Vagina (tissue), 2 donors: ENCODE measurements around the gene SIAH3. TPM values are rescaled to one million over a fixed set of nuclear protein-coding genes. Genes with fewer than 3 reads are reported as not detected.

Experiments
- DNase-seq, 2 donors: peaks; one replicate each; pipeline ENCODE4 v3.0.0-alpha.2; 2017; ENCODE audit errors: extremely low spot score in 2 of 2
- H3K27ac ChIP-seq: fragments of 200-600 bp; sonication (generic); one replicate; pipeline ENCODE4 v1.5.1; 2019
- H3K27me3 ChIP-seq: fragments of 200-600 bp; sonication (generic); one replicate; pipeline ENCODE4 v1.5.1; 2019
- H3K36me3 ChIP-seq, 2 donors: fragments of 200-600 bp; sonication (generic); one replicate each; pipeline ENCODE4 v1.5.1; 2017 to 2019
- H3K4me1 ChIP-seq: fragments of 200-600 bp; sonication (generic); one replicate; pipeline ENCODE4 v1.5.1; 2019
- H3K4me3 ChIP-seq, 2 donors: fragments of 200-600 bp; sonication (generic); 1 replicate in 1 of 2; 2 replicates in 1 of 2; pipeline ENCODE4 v1.5.1; 2016 to 2019
- H3K9me3 ChIP-seq: fragments of 200-600 bp; sonication (generic); one replicate; pipeline ENCODE4 v1.5.1; 2019
- CTCF ChIP-seq, 3 experiments: fragments of 450-650 bp in 2 of 3; fragments of 200-600 bp in 1 of 3; sonication (generic) in 1 of 3; IDR thresholded peaks; one replicate each; pipeline ENCODE4 v1.5.1; 2017 to 2019; ENCODE audit warnings: antibody characterized with exemption in 3 of 3, mild to moderate bottlenecking in 2 of 3, moderate library complexity in 2 of 3
- POLR2A ChIP-seq, 2 donors: fragments of 450-650 bp; IDR thresholded peaks; one replicate each; pipeline ENCODE4 v1.6.1; 2017; ENCODE audit warnings: antibody characterized with exemption in 2 of 2, mild to moderate bottlenecking in 2 of 2, moderate library complexity in 2 of 2
- POLR2AphosphoS5 ChIP-seq, 2 donors: sonication (generic); formaldehyde crosslinking; IDR thresholded peaks; one replicate each; pipeline ENCODE4 v1.9.0; 2017; ENCODE audit warnings: antibody characterized with exemption in 2 of 2, mild to moderate bottlenecking in 2 of 2, low read depth in 1 of 2; ENCODE audit not compliant: insufficient read depth in 1 of 2
- intact Hi-C: fragments of 100-400 bp; cut with DNase I; formaldehyde crosslinking; loops from one replicate; pipeline ENCODE4 v1.15.1; 2023
- total RNA-seq: library from RNA; depleted of rRNA; stranded (reverse); fragments of >200 nt; gene quantifications from one replicate; pipeline ENCODE4 v1.2.3, GENCODE V29; 2016

SIAH3 gene
- total RNA-seq, 1 donor from 2014 or later = not detected

GRCh38 chr13:45786293-45786920, 65.1 kb downstream of the SIAH3 start:
- no peaks in the 10 kb centered on the region for H3K27me3 ChIP-seq
- no peak for TF ChIP-seq POLR2AphosphoS5 (IDR thresholded peaks at IDR 0.05; ENCODE audit: insufficient read depth in 1 of 2, low read depth in 1 of 2)
- no peak for TF ChIP-seq CTCF (IDR thresholded peaks at IDR 0.05)
- no peak for TF ChIP-seq POLR2A (IDR thresholded peaks at IDR 0.05)
- H3K36me3 ChIP-seq = no peaks in the 10 kb centered on the region
- H3K27ac ChIP-seq = no peak overlapping the region
- H3K4me3 ChIP-seq = no peak overlapping the region
- H3K4me1 ChIP-seq = peaks cover 8% of the 10 kb centered on the region
- no peaks in the 10 kb centered on the region for H3K9me3 ChIP-seq
- intact Hi-C loops = no loop called here
- peak in 1 of 2 donors; percentile 37 for DNase-seq

DNA sequence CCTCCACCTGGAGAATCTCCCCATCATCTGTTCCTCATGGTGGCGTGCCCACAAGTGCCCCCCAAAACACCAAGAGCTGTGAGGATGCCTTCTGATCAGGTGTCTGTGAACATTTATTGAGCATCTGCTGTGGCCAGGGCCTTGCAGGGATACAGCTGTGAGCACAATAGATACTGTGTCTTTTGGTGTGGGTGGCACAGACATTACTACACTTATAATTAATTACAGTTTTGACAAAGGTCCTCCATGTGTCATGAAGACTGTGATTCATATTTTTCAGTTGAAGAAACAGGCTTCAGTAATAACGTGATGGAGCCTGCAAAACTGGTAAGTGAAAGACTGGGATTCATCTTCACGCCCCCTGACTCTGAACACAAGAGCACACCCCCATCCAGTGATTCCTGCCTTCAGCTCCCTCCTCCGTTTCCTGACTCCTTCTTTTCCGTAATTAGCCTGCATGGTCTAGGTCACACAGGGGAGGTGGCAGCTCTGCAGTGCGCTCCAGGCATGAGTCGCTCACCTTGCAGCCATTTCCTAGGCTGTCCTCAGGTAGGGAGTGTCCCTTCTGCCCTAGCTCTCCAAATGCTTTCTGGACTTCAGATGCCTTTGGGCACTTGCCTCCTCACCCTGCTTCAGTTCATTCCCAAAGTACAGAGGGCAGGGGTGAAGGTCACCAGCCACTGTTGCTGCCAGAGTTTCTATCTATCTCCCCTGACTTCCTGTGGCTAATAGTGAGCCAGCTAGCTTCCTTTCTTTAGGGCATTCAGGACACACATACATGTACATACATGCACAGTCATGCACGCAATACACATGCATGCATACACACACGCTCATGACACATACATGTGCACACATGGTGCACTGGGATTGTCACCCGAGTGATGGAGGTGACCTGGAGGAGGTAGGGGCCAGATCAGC, 66.5 kb downstream of the SIAH3 start:
- intact Hi-C loops = no loop called here
- peak; percentile 55 to 69 for DNase-seq
- H3K4me1 ChIP-seq = peaks cover 8% of the 10 kb centered on the region
- TF ChIP-seq POLR2A (IDR thresholded peaks at IDR 0.05) (no peak), CTCF (IDR thresholded peaks at IDR 0.05) (no peak), POLR2AphosphoS5 (IDR thresholded peaks at IDR 0.05; ENCODE audit: insufficient read depth in 1 of 2, low read depth in 1 of 2) (no peak)
- H3K4me3 ChIP-seq = no peak overlapping the region
- H3K27ac ChIP-seq = no peak overlapping the region
- H3K36me3 ChIP-seq = no peaks in the 10 kb centered on the region
- H3K27me3 ChIP-seq = no peaks in the 10 kb centered on the region
- no peaks in the 10 kb centered on the region for H3K9me3 ChIP-seq

GRCh38 chr13:45783346-45784043, 68.1 kb downstream of the SIAH3 start:
- no peaks in the 10 kb centered on the region for H3K9me3 ChIP-seq

DNA sequence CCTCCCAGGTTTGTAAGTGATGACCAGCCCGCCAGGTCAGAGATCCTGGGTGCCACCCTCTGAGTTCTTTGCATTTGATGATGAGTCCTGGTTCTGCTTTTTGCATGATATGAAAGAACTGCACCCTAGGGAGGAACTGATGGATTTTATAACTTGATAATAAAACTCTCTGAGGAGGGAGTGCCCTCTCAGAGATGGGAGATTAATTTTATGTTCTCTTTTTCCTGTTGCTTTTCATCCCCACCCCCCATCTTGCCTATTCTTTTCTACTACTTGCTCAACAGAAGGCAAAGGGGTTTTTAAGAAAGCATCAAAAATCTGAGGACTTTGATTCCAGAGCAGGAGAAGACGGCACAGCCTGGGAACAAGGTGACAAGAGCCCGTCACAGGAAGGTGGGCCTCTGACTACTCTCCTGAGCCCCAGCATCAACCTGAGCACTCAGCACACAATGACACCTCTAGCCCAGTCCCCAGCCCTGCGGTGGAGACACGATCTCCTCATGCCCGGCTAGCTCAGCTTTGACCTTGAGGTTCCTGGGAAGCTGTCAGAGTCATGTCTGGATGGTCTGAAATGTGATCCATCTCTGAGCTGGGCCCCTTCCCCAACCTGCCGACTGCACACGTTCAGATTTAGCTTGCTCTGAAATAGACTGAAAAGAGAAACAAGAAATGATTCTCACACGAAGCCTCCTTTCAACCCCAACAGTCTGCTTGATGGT, 69.1 kb downstream of the SIAH3 start:
- Histone ChIP-seq H3K27me3 (no peaks in the 10 kb centered on the region), H3K36me3 (no peaks in the 10 kb centered on the region), H3K27ac (no peak overlapping the region), H3K4me1 (peaks cover 8% of the 10 kb centered on the region), H3K9me3 (no peaks in the 10 kb centered on the region), H3K4me3 (no peak overlapping the region)
- TF ChIP-seq POLR2A (IDR thresholded peaks at IDR 0.05) (no peak), POLR2AphosphoS5 (IDR thresholded peaks at IDR 0.05; ENCODE audit: insufficient read depth in 1 of 2, low read depth in 1 of 2) (no peak), CTCF (IDR thresholded peaks at IDR 0.05) (no peak)
- intact Hi-C loops = no loop called here
- DNase-seq = no peak

More at GRCh38 chr13:45783346-45784043, 68.1 kb downstream of the SIAH3 start:
- Histone ChIP-seq H3K4me3 (no peak overlapping the region), H3K27ac (no peak overlapping the region), H3K27me3 (no peaks in the 10 kb centered on the region), H3K36me3 (no peaks in the 10 kb centered on the region), H3K4me1 (peaks cover 8% of the 10 kb centered on the region)
- TF ChIP-seq CTCF (IDR thresholded peaks at IDR 0.05) = no peak
- peak; percentile 70 to 72 for DNase-seq
- intact Hi-C loops = no loop called here
